Activated CD4-positive, alpha-beta T cell treated with anti-CD3 and anti-CD28 coated beads for 48 hours (primary cell): ENCODE measurements around the gene AANAT.

Experiments
- DNase-seq: peaks from one replicate; pipeline ENCODE4 v3.0.0-alpha.2; 2020

The AANAT gene

GRCh38 chr17:76469076-76469990 lies 1.9 kb downstream of the AANAT start:
- no peak for DNase-seq

- no peak for DNase-seq
These were observed 2.8 kb downstream of the AANAT start for GRCh38 chr17:76469991-76470739.

GRCh38 chr17:76471498-76472257 lies 4.3 kb downstream of the AANAT start:
- no peak for DNase-seq

- DNase-seq = no peak
These were observed 4.8 kb downstream of the AANAT start for GRCh38 chr17:76472258-76472645.

GRCh38 chr17:76472726-76473125 lies 5.3 kb downstream of the AANAT start:
- DNase-seq = no peak

GRCh38 chr17:76473541-76473985 lies 6.2 kb downstream of the AANAT start:
- DNase-seq = peak; percentile 24

GRCh38 chr17:76474238-76474637 lies 6.8 kb downstream of the AANAT start:
- DNase-seq = no peak

GRCh38 chr17:76474894-76475293 lies 7.5 kb downstream of the AANAT start:
- no peak for DNase-seq

GRCh38 chr17:76475302-76475701 lies 7.9 kb downstream of the AANAT start:
- no peak for DNase-seq

GRCh38 chr17:76476736-76477135 lies 9.3 kb downstream of the AANAT start:
- no peak for DNase-seq

GRCh38 chr17:76477576-76477975 lies 10.2 kb downstream of the AANAT start:
- no peak for DNase-seq

GRCh38 chr17:76478097-76478496 lies 10.7 kb downstream of the AANAT start:
- no peak for DNase-seq

- no peak for DNase-seq
These were observed 11.5 kb downstream of the AANAT start for GRCh38 chr17:76478730-76479514.

- DNase-seq = no peak
These were observed 12.2 kb downstream of the AANAT start for GRCh38 chr17:76479515-76480060.

- DNase-seq = no peak
These were observed 13.2 kb downstream of the AANAT start for GRCh38 chr17:76480632-76481031.

- no peak for DNase-seq
These were observed 13.8 kb downstream of the AANAT start for GRCh38 chr17:76481071-76481655.

- DNase-seq = no peak
These were observed 16.9 kb downstream of the AANAT start for GRCh38 chr17:76484228-76484725.

- no peak for DNase-seq
These were observed 18.2 kb downstream of the AANAT start for GRCh38 chr17:76485569-76485968.

- no peak for DNase-seq
These were observed 20.2 kb downstream of the AANAT start for GRCh38 chr17:76487451-76488192.

- DNase-seq = no peak
These were observed 22.8 kb downstream of the AANAT start for GRCh38 chr17:76490112-76490710.
